ENCODE data around the gene FRZB.

DNA sequence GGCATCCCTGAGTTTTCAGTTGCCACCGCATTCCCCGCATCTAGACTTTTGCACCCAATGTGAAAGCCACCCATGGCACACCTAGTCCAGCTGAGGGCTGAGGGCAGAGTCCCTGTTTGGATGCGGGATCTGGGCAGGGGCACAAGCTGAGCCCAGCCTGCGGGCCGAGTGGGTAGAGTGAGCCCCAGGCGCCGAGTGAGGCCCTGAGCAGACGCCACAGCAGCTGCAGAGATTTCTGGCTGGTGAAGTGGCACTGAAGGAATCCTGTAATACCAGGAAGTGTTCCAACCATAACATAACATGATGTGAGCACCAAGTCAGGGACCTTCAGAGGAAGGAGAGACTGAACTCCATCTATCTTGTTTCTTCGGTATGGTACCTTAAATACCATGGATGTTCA is 27.7 kb upstream of the FRZB start:
- TF ChIP-seq, protein P1, sequence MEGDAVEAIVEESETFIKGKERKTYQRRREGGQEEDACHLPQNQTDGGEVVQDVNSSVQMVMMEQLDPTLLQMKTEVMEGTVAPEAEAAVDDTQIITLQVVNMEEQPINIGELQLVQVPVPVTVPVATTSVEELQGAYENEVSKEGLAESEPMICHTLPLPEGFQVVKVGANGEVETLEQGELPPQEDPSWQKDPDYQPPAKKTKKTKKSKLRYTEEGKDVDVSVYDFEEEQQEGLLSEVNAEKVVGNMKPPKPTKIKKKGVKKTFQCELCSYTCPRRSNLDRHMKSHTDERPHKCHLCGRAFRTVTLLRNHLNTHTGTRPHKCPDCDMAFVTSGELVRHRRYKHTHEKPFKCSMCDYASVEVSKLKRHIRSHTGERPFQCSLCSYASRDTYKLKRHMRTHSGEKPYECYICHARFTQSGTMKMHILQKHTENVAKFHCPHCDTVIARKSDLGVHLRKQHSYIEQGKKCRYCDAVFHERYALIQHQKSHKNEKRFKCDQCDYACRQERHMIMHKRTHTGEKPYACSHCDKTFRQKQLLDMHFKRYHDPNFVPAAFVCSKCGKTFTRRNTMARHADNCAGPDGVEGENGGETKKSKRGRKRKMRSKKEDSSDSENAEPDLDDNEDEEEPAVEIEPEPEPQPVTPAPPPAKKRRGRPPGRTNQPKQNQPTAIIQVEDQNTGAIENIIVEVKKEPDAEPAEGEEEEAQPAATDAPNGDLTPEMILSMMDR (IDR thresholded peaks at IDR 0.05; ENCODE audit: low read length) = no peak
- no peak for TF ChIP-seq EZH2 (IDR thresholded peaks at IDR 0.05; ENCODE audit: borderline replicate concordance, low read length)

All from OCI-LY1 (cell line).